ENCODE data around the gene HSF4. TPM values are rescaled to one million over a fixed set of nuclear protein-coding genes. Genes with fewer than 3 reads are reported as not detected.

HSF4 gene
- total RNA-seq, result 3.0 and 4.4 TPM in 2 replicates

GRCh38 chr16:67164599-67165061 lies at the start of gene HSF4:
Gene HSF4, plus strand, starts transcription at chr16:67164745. Its CDS starts 67 bp downstream, at chr16:67164812.

GRCh38 chr16:67150833-67151396 lies 13.6 kb upstream of the HSF4 start, which contains the start of gene B3GNT9:
Gene B3GNT9, minus strand, starts transcription at chr16:67150998. Its CDS starts 513 bp downstream, at chr16:67150485.

GRCh38 chr16:67170168-67170948 lies 5.8 kb downstream of the HSF4 start, which contains the start of gene NOL3:
Gene NOL3, plus strand, starts transcription at chr16:67170538.

GRCh38 chr16:67183627-67184452 lies 19.3 kb downstream of the HSF4 start, which contains the start of gene MATCAP1:
Gene MATCAP1, minus strand, starts transcription at chr16:67183963. Its CDS starts 3,353 bp downstream, at chr16:67180610.

GRCh38 chr16:67190041-67190440 lies 25.5 kb downstream of the HSF4 start, which contains the start of gene EXOC3L1:
Gene EXOC3L1, minus strand, starts transcription at chr16:67190136. Its CDS starts 460 bp downstream, at chr16:67189676.

GRCh38 chr16:67191995-67192681 lies 27.6 kb downstream of the HSF4 start, which contains the start of gene E2F4:
Gene E2F4, plus strand, starts transcription at chr16:67192155. Its CDS starts 73 bp downstream, at chr16:67192228.

GRCh38 chr16:67199011-67199807 lies 34.7 kb downstream of the HSF4 start, which contains the start of gene ELMO3:
Gene ELMO3, plus strand, starts transcription at chr16:67199131. Its CDS starts 196 bp downstream, at chr16:67199327.

Small RNAs within 50 kb of the gene (small RNA-seq; reads per million reads assigned to genes)
- gene MIR328, result 0.65 reads per million, percentile 22 among the genes with 10 or more reads in this experiment

Other genes with a start within 250 kb of the HSF4 start
- gene CDH16, start 245.9 kb upstream of the HSF4 start, total RNA-seq, result not detected in 2 replicates
- gene RRAD, start 239.2 kb upstream of the HSF4 start, total RNA-seq, result 1.3 and 2.3 TPM in 2 replicates
- gene CIAO2B, start 230.3 kb upstream of the HSF4 start, total RNA-seq, result 70.7 and 88.4 TPM in 2 replicates
- 33.8 and 39.3 TPM in 2 replicates for gene CES2, start 229.2 kb upstream of the HSF4 start, total RNA-seq
- gene CES3, start 203.5 kb upstream of the HSF4 start, total RNA-seq, result 0.86 TPM in 1 of 2 replicates, not detected in the other
- 3.6 and 5.0 TPM in 2 replicates for gene CES4A, start 176.2 kb upstream of the HSF4 start, total RNA-seq
- 95.6 and 99.8 TPM in 2 replicates for gene CBFB, start 135.6 kb upstream of the HSF4 start, total RNA-seq
- gene PHAF1, start 54.8 kb upstream of the HSF4 start, total RNA-seq, result 19.1 and 20.8 TPM in 2 replicates
- gene B3GNT9, start 13.7 kb upstream of the HSF4 start, total RNA-seq, result 45.9 and 50.6 TPM in 2 replicates
- gene TRADD, start 4.8 kb upstream of the HSF4 start, total RNA-seq, result 12.2 and 13.5 TPM in 2 replicates
- gene FBXL8, start 4.8 kb upstream of the HSF4 start, total RNA-seq, result 11.2 and 12.7 TPM in 2 replicates
- 14.6 and 14.9 TPM in 2 replicates for gene NOL3, start 5.8 kb downstream of the HSF4 start, total RNA-seq
- gene MATCAP1, start 19.2 kb downstream of the HSF4 start, total RNA-seq, result 3.7 and 4.2 TPM in 2 replicates
- not detected in 2 replicates for gene EXOC3L1, start 25.4 kb downstream of the HSF4 start, total RNA-seq
- gene E2F4, start 27.4 kb downstream of the HSF4 start, total RNA-seq, result 38.9 and 43.9 TPM in 2 replicates
- gene ELMO3, start 34.4 kb downstream of the HSF4 start, total RNA-seq, result 0.11 and 0.13 TPM in 2 replicates
- gene TMEM208, start 62.4 kb downstream of the HSF4 start, total RNA-seq, result 28.1 and 35.4 TPM in 2 replicates
- gene FHOD1, start 82.7 kb downstream of the HSF4 start, total RNA-seq, result 7.8 and 9.0 TPM in 2 replicates
- 0.86 and 1.0 TPM in 2 replicates for gene SLC9A5, start 84.2 kb downstream of the HSF4 start, total RNA-seq
- 18.0 and 19.1 TPM in 2 replicates for gene PLEKHG4, start 114.8 kb downstream of the HSF4 start, total RNA-seq
- gene KCTD19, start 162.0 kb downstream of the HSF4 start, total RNA-seq, result 0.11 TPM in 1 of 2 replicates, not detected in the other
- 0.43 TPM in 1 of 2 replicates, not detected in the other for gene LRRC36, start 162.1 kb downstream of the HSF4 start, total RNA-seq
- gene TPPP3, start 228.8 kb downstream of the HSF4 start, total RNA-seq, result 0.22 and 0.52 TPM in 2 replicates